ENCODE data around the gene TMEM125. TPM values are rescaled to one million over a fixed set of nuclear protein-coding genes. Genes with fewer than 3 reads are reported as not detected.
A peak's percentile ranks its signal among the peaks of the same experiment; 100 is the strongest.

TMEM125 gene
- total and polyA plus RNA-seq, 2 of the 4 experiments (the other 2 are of a cell fraction), result under 0.01 to 0.03 TPM

DNA sequence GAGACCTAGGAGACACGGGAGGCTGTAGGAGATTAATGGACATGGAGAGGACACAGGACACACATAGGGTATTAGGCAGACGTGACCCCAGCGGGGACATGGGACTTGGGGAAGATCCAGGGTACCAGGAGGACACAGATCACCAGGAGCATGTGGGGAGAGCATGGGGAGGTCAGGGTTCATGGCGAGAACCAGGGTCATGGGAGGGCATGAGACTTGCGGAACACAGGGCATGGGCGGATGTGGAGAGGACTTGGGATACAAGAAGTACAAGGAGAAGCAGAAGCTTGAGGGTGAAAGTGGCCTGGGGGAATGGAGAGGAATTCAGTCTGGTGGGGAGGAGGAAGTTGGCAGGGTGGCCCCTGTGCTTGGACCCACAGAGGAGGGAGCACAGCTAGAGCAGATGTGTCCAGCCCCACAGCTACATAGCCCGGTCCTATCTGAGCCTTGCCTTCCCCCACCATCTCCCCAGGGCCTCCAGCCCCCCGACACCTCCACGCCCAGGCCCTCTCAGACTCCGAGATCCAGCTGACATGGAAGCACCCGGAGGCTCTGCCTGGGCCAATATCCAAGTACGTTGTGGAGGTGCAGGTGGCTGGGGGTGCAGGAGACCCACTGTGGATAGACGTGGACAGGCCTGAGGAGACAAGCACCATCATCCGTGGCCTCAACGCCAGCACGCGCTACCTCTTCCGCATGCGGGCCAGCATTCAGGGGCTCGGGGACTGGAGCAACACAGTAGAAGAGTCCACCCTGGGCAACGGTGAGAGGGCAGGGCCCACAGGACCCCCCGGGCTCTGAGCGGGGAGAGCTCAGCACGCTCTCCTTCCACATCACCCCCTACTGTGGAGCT lies 43.1 kb downstream of the TMEM125 start:
- Histone ChIP-seq H4K8ac (ENCODE audit: low read depth in 2 of 2, low read length in 2 of 2) (no peak overlapping the region), H4K5ac (ENCODE audit: low read depth, low read length) (no peak overlapping the region), H2AK9ac (replicated peaks; ENCODE audit: low read depth, low read length, poor library complexity) (peak overlapping the region; percentile 70), H3K9me1 (ENCODE audit: insufficient read depth, low read length) (0 out of 2 replicates have a peak, but pooled peaks cover 3% of the 10 kb centered on the region), H3K4me1 (ENCODE audit: control insufficient read depth, insufficient read depth, low read length) (peaks cover under 1% of the 10 kb centered on the region; the same call in 1 of the 2 replicates), H3K14ac (replicated peaks; ENCODE audit: low read depth, low read length) (no peak overlapping the region), H2BK5ac (ENCODE audit: low read depth, low read length, poor library complexity, severe bottlenecking) (no peak overlapping the region), H3K56ac (ENCODE audit: extremely low read depth, insufficient read depth, low read length) (no peak overlapping the region), H2BK20ac (ENCODE audit: low read depth, low read length) (no peak overlapping the region), H3K9me3 (ENCODE audit: control insufficient read depth, insufficient read depth, low read length) (no peaks in the 10 kb centered on the region), H3K9ac (ENCODE audit: low read depth, low read length) (no peak overlapping the region), H3K18ac (ENCODE audit: low read depth, low read length) (no peak overlapping the region), H2AK5ac (ENCODE audit: low read depth, low read length) (no peak overlapping the region), H3K79me1 (ENCODE audit: low read depth in 1 of 2, low read length in 2 of 2) (no peaks in the 10 kb centered on the region), H3K23ac (ENCODE audit: low read depth, low read length) (no peak overlapping the region), H2BK15ac (ENCODE audit: low read depth, low read length) (no peak overlapping the region), H2BK120ac (ENCODE audit: low read depth, low read length) (no peak overlapping the region), H4K91ac (ENCODE audit: insufficient read depth, low read depth, low read length) (no peak overlapping the region), H4K20me1 (ENCODE audit: insufficient read depth, low read length) (no peaks in the 10 kb centered on the region; the same call in 1 of the 2 replicates), H3K4me3 (ENCODE audit: insufficient read depth, low read depth, low read length) (no peak overlapping the region), H3K27ac (ENCODE audit: insufficient read depth, low read length) (no peak overlapping the region), H3K27me3 (ENCODE audit: control insufficient read depth, insufficient read depth, low read length) (peaks cover 2% of the 10 kb centered on the region; the same call in 1 of the 2 replicates), H3K4ac (ENCODE audit: low read depth, low read length) (no peak overlapping the region), H3K36me3 (ENCODE audit: control insufficient read depth, insufficient read depth, low read length) (no peaks in the 10 kb centered on the region), H3K4me2 (ENCODE audit: low read depth, low read length) (no peak overlapping the region), H2AFZ (replicated peaks; ENCODE audit: low read length, poor library complexity) (no peak overlapping the region)
- intact Hi-C loops (cut with micrococcal nuclease), result no loop called here
- CTCF ChIA-PET, result no interaction called here
- 89% methylated on average over 9 of the region's 24 CpGs; no CpG with 5 or more reads in 1 of the 2 experiments for WGBS, 2 experiments (ENCODE audit: extremely low coverage in 2 of 2, insufficient read length in 1 of 2)
- POLR2A ChIA-PET (ENCODE audit: unreplicated experiment), result no interaction called here
- no peak for DNase-seq
- dilution Hi-C loops (cut with HindIII; ENCODE audit: low sequenced_read_pairs, unreplicated experiment), result no loop called here
- in situ Hi-C loops (cut with MboI; ENCODE audit: low sequenced_read_pairs), result no loop called here
- BruUV-seq (replicated peaks), result no TSS peak
- ATAC-seq (ENCODE audit: low read depth), result no peak
- TF ChIP-seq POLR2A (IDR thresholded peaks at IDR 0.05; ENCODE audit: low read depth, low read length) (no peak), NFE2L2 (IDR thresholded peaks at IDR 0.05; ENCODE audit: low read depth, low read length) (no peak), FOS (IDR thresholded peaks at IDR 0.05; ENCODE audit: low read depth, low read length) (no peak), RAD21 (IDR thresholded peaks at IDR 0.05; ENCODE audit: low read length) (no peak), MAZ (IDR thresholded peaks at IDR 0.05; ENCODE audit: borderline replicate concordance, low read depth, low read length) (no peak), MXI1 (IDR thresholded peaks at IDR 0.05; ENCODE audit: borderline replicate concordance, low read depth, low read length) (no peak), MAFK (IDR thresholded peaks at IDR 0.05; ENCODE audit: low read depth, low read length) (no peak), SMC3 (IDR thresholded peaks at IDR 0.05; ENCODE audit: low read depth, low read length) (no peak), CHD1 (IDR thresholded peaks at IDR 0.05; ENCODE audit: low read depth, low read length) (no peak), BHLHE40 (IDR thresholded peaks at IDR 0.05; ENCODE audit: low read depth, low read length) (no peak), RFX5 (IDR thresholded peaks at IDR 0.05; ENCODE audit: low read depth, low read length) (no peak), CEBPB (IDR thresholded peaks at IDR 0.05; ENCODE audit: low read depth, low read length) (no peak)
- TF ChIP-seq, protein P1, sequence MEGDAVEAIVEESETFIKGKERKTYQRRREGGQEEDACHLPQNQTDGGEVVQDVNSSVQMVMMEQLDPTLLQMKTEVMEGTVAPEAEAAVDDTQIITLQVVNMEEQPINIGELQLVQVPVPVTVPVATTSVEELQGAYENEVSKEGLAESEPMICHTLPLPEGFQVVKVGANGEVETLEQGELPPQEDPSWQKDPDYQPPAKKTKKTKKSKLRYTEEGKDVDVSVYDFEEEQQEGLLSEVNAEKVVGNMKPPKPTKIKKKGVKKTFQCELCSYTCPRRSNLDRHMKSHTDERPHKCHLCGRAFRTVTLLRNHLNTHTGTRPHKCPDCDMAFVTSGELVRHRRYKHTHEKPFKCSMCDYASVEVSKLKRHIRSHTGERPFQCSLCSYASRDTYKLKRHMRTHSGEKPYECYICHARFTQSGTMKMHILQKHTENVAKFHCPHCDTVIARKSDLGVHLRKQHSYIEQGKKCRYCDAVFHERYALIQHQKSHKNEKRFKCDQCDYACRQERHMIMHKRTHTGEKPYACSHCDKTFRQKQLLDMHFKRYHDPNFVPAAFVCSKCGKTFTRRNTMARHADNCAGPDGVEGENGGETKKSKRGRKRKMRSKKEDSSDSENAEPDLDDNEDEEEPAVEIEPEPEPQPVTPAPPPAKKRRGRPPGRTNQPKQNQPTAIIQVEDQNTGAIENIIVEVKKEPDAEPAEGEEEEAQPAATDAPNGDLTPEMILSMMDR (conservative IDR thresholded peaks at IDR 0.05; ENCODE audit: low read depth, low read length), result no peak
- TF ChIP-seq, protein P2, sequence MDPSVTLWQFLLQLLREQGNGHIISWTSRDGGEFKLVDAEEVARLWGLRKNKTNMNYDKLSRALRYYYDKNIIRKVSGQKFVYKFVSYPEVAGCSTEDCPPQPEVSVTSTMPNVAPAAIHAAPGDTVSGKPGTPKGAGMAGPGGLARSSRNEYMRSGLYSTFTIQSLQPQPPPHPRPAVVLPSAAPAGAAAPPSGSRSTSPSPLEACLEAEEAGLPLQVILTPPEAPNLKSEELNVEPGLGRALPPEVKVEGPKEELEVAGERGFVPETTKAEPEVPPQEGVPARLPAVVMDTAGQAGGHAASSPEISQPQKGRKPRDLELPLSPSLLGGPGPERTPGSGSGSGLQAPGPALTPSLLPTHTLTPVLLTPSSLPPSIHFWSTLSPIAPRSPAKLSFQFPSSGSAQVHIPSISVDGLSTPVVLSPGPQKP (IDR thresholded peaks at IDR 0.05; ENCODE audit: borderline replicate concordance, low read depth, low read length), result no peak
- TF ChIP-seq, protein P3, sequence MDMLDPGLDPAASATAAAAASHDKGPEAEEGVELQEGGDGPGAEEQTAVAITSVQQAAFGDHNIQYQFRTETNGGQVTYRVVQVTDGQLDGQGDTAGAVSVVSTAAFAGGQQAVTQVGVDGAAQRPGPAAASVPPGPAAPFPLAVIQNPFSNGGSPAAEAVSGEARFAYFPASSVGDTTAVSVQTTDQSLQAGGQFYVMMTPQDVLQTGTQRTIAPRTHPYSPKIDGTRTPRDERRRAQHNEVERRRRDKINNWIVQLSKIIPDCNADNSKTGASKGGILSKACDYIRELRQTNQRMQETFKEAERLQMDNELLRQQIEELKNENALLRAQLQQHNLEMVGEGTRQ (IDR thresholded peaks at IDR 0.05; ENCODE audit: low read depth, low read length), result no peak

All from IMR-90 (cell line).